WTC11 (cell line): ENCODE results near the gene CLPTM1L.

Source experiments
- AFF4 ChIP-seq: sonication (generic); formaldehyde crosslinking; IDR thresholded peaks from 2 replicates; pipeline ENCODE4 v1.8.1; 2023; ENCODE audit warnings: mild to moderate bottlenecking, missing genetic modification reagents, borderline replicate concordance
- ARID4B ChIP-seq: sonication (generic); formaldehyde crosslinking; IDR thresholded peaks from 2 replicates; pipeline ENCODE4 v1.8.0; 2023; ENCODE audit warnings: missing genetic modification reagents, mild to moderate bottlenecking, borderline replicate concordance
- CTCF ChIP-seq: fragments of 200-600 bp; IDR thresholded peaks from 2 replicates; pipeline ENCODE4 v1.8.0; 2022; ENCODE audit warnings: antibody characterized with exemption
- E2F4 ChIP-seq: sonication (generic); formaldehyde crosslinking; IDR thresholded peaks from 2 replicates; pipeline ENCODE4 v1.8.1; 2022; ENCODE audit warnings: low read depth, mild to moderate bottlenecking, moderate library complexity, missing genetic modification reagents, borderline replicate concordance
- GRHL2 ChIP-seq: fragments of 250-450 bp; sonication (Bioruptor Pico); IDR thresholded peaks from 2 replicates; pipeline ENCODE4 v1.8.0; 2022; ENCODE audit warnings: mild to moderate bottlenecking, moderate library complexity; ENCODE audit not compliant: insufficient replicate concordance, severe bottlenecking
- JUN ChIP-seq: sonication (generic); formaldehyde crosslinking; IDR thresholded peaks from 2 replicates; pipeline ENCODE4 v1.8.0; 2023; ENCODE audit warnings: mild to moderate bottlenecking, missing genetic modification reagents
- MAX ChIP-seq: sonication (generic); formaldehyde crosslinking; IDR thresholded peaks from 2 replicates; pipeline ENCODE4 v1.8.0; 2022; ENCODE audit warnings: mild to moderate bottlenecking, missing genetic modification reagents
- MLX ChIP-seq: sonication (generic); formaldehyde crosslinking; IDR thresholded peaks from 2 replicates; pipeline ENCODE4 v1.8.1; 2023; ENCODE audit warnings: mild to moderate bottlenecking, missing genetic modification reagents, moderate library complexity
- NFE2L1 ChIP-seq: sonication (generic); formaldehyde crosslinking; IDR thresholded peaks from 2 replicates; pipeline ENCODE4 v1.8.1; 2023; ENCODE audit warnings: missing genetic modification reagents
- NR1H2 ChIP-seq: sonication (generic); formaldehyde crosslinking; IDR thresholded peaks from 2 replicates; pipeline ENCODE4 v1.9.0; 2021; ENCODE audit warnings: mild to moderate bottlenecking, moderate library complexity, missing genetic modification reagents
- TCF7 ChIP-seq: sonication (generic); formaldehyde crosslinking; IDR thresholded peaks from 2 replicates; pipeline ENCODE4 v1.8.0; 2022; ENCODE audit warnings: mild to moderate bottlenecking, low read depth, missing genetic modification reagents, moderate library complexity
- TEAD4 ChIP-seq: sonication (generic); formaldehyde crosslinking; IDR thresholded peaks from 2 replicates; pipeline ENCODE4 v1.8.0; 2022; ENCODE audit warnings: mild to moderate bottlenecking, missing genetic modification reagents
- USF2 ChIP-seq: sonication (generic); formaldehyde crosslinking; IDR thresholded peaks from 2 replicates; pipeline ENCODE4 v1.8.1; 2023; ENCODE audit warnings: mild to moderate bottlenecking, missing genetic modification reagents, moderate library complexity
- ZNF281 ChIP-seq: sonication (generic); formaldehyde crosslinking; IDR thresholded peaks from 2 replicates; pipeline ENCODE4 v1.8.0; 2023; ENCODE audit warnings: mild to moderate bottlenecking, missing genetic modification reagents

- TF ChIP-seq E2F4 (CRISPR knock-in tag) (no peak), TEAD4 (CRISPR knock-in tag) (no peak), USF2 (CRISPR knock-in tag) (no peak), NFE2L1 (no peak), TCF7 (CRISPR knock-in tag) (no peak), CTCF (no peak), ZNF281 (CRISPR knock-in tag) (no peak), JUN (CRISPR knock-in tag) (no peak), NR1H2 (CRISPR knock-in tag) (no peak), ARID4B (CRISPR knock-in tag) (no peak), MLX (no peak), MAX (no peak), GRHL2 (CRISPR knock-in tag) (no peak), AFF4 (CRISPR knock-in tag) (no peak)
Measured at GRCh38 chr5:1321576-1321975, 23.3 kb downstream of the CLPTM1L start.
